Astrocyte of the cerebellum (primary cell): ENCODE measurements around the gene INAFM2.

Experiments
- DNase-seq: peaks from one replicate; pipeline ENCODE4 v3.0.0-alpha.2; 2011; ENCODE audit warnings: low read depth
- H3K4me3 ChIP-seq: 2 replicates; pipeline ENCODE4 v1.5.1; 2011; ENCODE audit warnings: mild to moderate bottlenecking, low read depth, low read length, moderate library complexity
- CTCF ChIP-seq: IDR thresholded peaks from 2 replicates; pipeline ENCODE4 v1.5.1; 2012; ENCODE audit warnings: low read length, low read depth, moderate library complexity, mild to moderate bottlenecking; ENCODE audit errors: missing control alignments
- in situ Hi-C: cut with HindIII; loops from 2 replicates; pipeline ENCODE4 v1.10.0; 2017; ENCODE audit warnings: low sequenced_read_pairs

The INAFM2 gene

GRCh38 chr15:40352281-40352901 is 28.9 kb downstream of the INAFM2 start:
- H3K4me3 ChIP-seq, result no peak overlapping the region
- in situ Hi-C loops, result no loop called here
- no peak for DNase-seq
- no peak for TF ChIP-seq CTCF

DNA sequence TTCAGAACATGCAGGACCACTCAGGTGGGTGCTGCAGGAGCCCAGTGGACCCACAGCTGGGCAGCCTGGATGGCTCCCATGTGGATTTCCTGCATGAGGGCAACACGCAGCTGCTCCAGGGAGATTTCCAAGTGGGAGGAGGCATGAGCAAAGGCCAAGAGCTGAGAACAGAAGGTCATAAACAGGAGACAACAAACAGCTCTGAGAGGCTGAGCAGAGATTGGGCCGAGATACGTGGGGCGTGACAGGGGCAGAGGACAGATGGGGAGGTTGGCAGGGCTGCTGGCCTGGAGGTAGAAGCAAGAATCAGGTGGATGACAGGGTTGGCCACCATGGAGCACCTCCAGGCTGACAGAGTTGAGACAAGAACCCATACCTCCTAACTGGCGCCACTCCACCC is 30.2 kb downstream of the INAFM2 start:
- in situ Hi-C loops, result no loop called here
- TF ChIP-seq CTCF, result no peak
- no peak overlapping the region for H3K4me3 ChIP-seq
- no peak for DNase-seq

DNA sequence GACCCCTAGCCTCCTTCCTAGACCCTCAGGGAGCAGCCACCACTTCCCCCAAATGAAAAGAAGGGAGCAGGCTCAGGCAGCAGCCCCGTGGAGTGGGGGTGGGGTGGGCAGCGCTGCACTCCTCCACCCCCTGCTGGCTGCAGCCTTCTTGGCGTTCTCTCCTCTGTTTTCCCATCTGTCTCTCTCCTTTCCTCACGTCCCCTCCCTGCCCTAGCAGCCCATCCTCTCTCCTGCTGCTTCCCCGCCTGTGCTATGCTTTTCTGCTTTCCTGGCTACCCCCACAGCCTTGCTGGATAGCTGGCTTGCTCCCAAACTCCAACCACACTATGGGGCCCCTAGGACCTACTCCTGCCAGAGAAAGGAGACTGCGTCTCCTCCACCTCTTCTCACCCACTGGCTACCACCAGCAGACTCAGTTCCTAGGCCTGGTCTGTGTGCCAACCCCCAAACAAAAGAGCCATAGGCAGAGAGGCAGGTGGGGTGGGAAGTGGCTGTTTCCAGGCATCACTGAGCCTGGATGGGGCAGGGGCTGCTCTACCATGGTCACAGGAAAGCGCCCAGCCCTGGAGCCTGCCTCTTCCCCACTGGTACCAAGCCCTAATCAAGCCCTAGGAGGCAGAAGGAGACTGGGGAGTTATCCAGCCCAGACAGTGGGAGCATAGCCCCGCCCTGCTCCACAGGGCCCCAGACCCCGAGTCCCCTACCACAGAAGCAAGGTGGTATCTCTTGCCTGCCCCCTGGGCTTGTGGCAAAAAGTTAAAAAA is 31.1 kb downstream of the INAFM2 start:
- in situ Hi-C loops, result no loop called here

GRCh38 chr15:40355976-40356585 is 32.6 kb downstream of the INAFM2 start:
- in situ Hi-C loops, result no loop called here
- no peak for TF ChIP-seq CTCF

More for the DNA sequence above, 31.1 kb downstream of the INAFM2 start:
- no peak overlapping the region for H3K4me3 ChIP-seq
- peak; percentile 42 for TF ChIP-seq CTCF
- no peak for DNase-seq

GRCh38 chr15:40357246-40357645 is 33.8 kb downstream of the INAFM2 start:
- no peak for TF ChIP-seq CTCF
- no peak overlapping the region for H3K4me3 ChIP-seq
- in situ Hi-C loops, result no loop called here
- no peak for DNase-seq

More at GRCh38 chr15:40355976-40356585, 32.6 kb downstream of the INAFM2 start:
- no peak for DNase-seq
- H3K4me3 ChIP-seq, result no peak overlapping the region

DNA sequence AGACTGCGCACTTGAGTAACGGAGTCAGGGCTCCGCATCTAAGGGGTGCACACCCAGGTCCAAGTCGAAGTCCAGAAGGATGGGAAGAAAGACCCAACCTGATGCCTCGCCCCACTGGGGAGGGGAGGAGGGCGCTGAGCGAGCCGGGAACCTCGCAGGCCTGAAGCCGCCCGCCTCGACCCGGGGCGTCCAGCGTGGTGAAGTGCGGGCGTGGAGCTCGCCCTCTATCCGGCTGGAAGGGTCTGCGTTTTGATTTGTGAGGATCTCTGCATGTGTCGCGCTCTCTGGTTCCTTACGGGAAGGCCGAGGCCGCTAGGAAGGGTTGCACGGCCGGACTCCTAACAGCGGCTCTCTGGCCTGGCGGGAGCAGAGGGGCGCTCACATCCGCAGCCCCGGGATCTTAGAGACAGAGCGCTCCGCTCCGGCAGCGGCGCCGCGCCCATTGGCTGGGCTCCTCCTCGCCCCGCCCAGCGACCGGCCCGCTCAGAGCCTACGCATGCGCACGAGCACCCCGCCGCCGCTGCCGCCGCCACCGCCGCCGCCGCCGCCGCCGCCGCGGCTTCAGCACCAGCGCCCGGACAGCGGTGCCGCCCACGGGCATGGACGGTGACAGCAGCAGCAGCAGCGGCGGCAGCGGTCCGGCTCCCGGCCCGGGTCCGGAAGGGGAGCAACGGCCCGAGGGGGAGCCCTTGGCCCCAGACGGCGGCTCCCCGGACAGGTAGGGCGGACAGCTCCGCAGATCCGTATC is 34.4 kb downstream of the INAFM2 start, which contains the start of gene DISP2:
Gene DISP2 (plus strand): TSS at position 497 of the 748 bp plus-strand sequence. CDS start 103 bp downstream, at position 600.
- no peak for TF ChIP-seq CTCF
- DNase-seq, result no peak
- H3K4me3 ChIP-seq, result peak within 1 kb of the TSS; percentile 50
- in situ Hi-C loops, result no loop called here
